Measurements from ENCODE around the gene CNNM1. TPM values are rescaled to one million over a fixed set of nuclear protein-coding genes. Genes with fewer than 3 reads are reported as not detected.

Gene CNNM1
- total RNA-seq, 1 experiment from 2014 or later: not detected

GRCh38 chr10:99366666-99367065 lies 37.5 kb downstream of the CNNM1 start:
- Histone ChIP-seq H3K36me3 (ENCODE audit: low read depth) (no peaks in the 10 kb centered on the region), H3K79me2 (ENCODE audit: low read depth) (no peaks in the 10 kb centered on the region), H4K20me1 (ENCODE audit: insufficient read depth) (no peaks in the 10 kb centered on the region), H3K27me3 (ENCODE audit: insufficient read depth, low read depth) (no peaks in the 10 kb centered on the region; the same call in 1 of the 2 replicates), H3F3A (ENCODE audit: insufficient read depth, low read depth) (no peaks in the 10 kb centered on the region), H3K4me3 (no peak overlapping the region), H2AFZ (no peak overlapping the region), H3K4me2 (no peak overlapping the region), H3K9me3 (ENCODE audit: insufficient read depth, low read depth) (no peaks in the 10 kb centered on the region), H3K4me1 (replicated peaks; ENCODE audit: insufficient read depth) (no peaks in the 10 kb centered on the region), H3K27ac (no peak overlapping the region), H3K9me2 (ENCODE audit: insufficient read depth) (no peaks in the 10 kb centered on the region)
- no TSS peak for BruUV-seq (replicated peaks)
- TF ChIP-seq CTCF (conservative IDR thresholded peaks at IDR 0.05) (no peak), EZH2 (IDR thresholded peaks at IDR 0.05; ENCODE audit: low read depth) (no peak)
- CTCF ChIA-PET: no interaction called here
- DNase-seq: no peak
- POLR2A ChIA-PET (ENCODE audit: unreplicated experiment): no interaction called here
- intact Hi-C loops (cut with micrococcal nuclease; ENCODE audit: unreplicated experiment): no loop called here

GRCh38 chr10:99368646-99369045 lies 39.5 kb downstream of the CNNM1 start:
- CTCF ChIA-PET: no interaction called here
- intact Hi-C loops (cut with micrococcal nuclease; ENCODE audit: unreplicated experiment): no loop called here
- no peaks in the 10 kb centered on the region for H3K79me2 ChIP-seq (ENCODE audit: low read depth)
- no peaks in the 10 kb centered on the region for H3K4me1 ChIP-seq (replicated peaks; ENCODE audit: insufficient read depth)
- H3K27ac ChIP-seq: no peak overlapping the region
- no peak overlapping the region for H3K4me2 ChIP-seq
- H3K9me2 ChIP-seq (ENCODE audit: insufficient read depth): no peaks in the 10 kb centered on the region
- H3K4me3 ChIP-seq: no peak overlapping the region
- no peaks in the 10 kb centered on the region for H3F3A ChIP-seq (ENCODE audit: insufficient read depth, low read depth)
- no peak for TF ChIP-seq EZH2 (IDR thresholded peaks at IDR 0.05; ENCODE audit: low read depth)
- DNase-seq: no peak
- no peak overlapping the region for H2AFZ ChIP-seq
- no TSS peak for BruUV-seq (replicated peaks)
- POLR2A ChIA-PET (ENCODE audit: unreplicated experiment): no interaction called here
- no peaks in the 10 kb centered on the region for H4K20me1 ChIP-seq (ENCODE audit: insufficient read depth)
- H3K27me3 ChIP-seq (ENCODE audit: insufficient read depth, low read depth): no peaks in the 10 kb centered on the region; the same call in 1 of the 2 replicates
- H3K9me3 ChIP-seq (ENCODE audit: insufficient read depth, low read depth): no peaks in the 10 kb centered on the region
- H3K36me3 ChIP-seq (ENCODE audit: low read depth): no peaks in the 10 kb centered on the region

GRCh38 chr10:99369126-99369525 lies 40.0 kb downstream of the CNNM1 start:
- intact Hi-C loops (cut with micrococcal nuclease; ENCODE audit: unreplicated experiment): no loop called here
- no peak for DNase-seq
- CTCF ChIA-PET: no interaction called here
- Histone ChIP-seq H3K4me2 (no peak overlapping the region), H3K79me2 (ENCODE audit: low read depth) (no peaks in the 10 kb centered on the region), H3K36me3 (ENCODE audit: low read depth) (no peaks in the 10 kb centered on the region), H4K20me1 (ENCODE audit: insufficient read depth) (no peaks in the 10 kb centered on the region), H3F3A (ENCODE audit: insufficient read depth, low read depth) (no peaks in the 10 kb centered on the region), H3K9me3 (ENCODE audit: insufficient read depth, low read depth) (no peaks in the 10 kb centered on the region), H3K27ac (no peak overlapping the region), H3K4me1 (replicated peaks; ENCODE audit: insufficient read depth) (no peaks in the 10 kb centered on the region), H2AFZ (no peak overlapping the region), H3K9me2 (ENCODE audit: insufficient read depth) (no peaks in the 10 kb centered on the region), H3K27me3 (ENCODE audit: insufficient read depth, low read depth) (no peaks in the 10 kb centered on the region; the same call in 1 of the 2 replicates), H3K4me3 (no peak overlapping the region)
- POLR2A ChIA-PET (ENCODE audit: unreplicated experiment): no interaction called here
- BruUV-seq (replicated peaks): no TSS peak
- no peak for TF ChIP-seq EZH2 (IDR thresholded peaks at IDR 0.05; ENCODE audit: low read depth)
- TF ChIP-seq CTCF (conservative IDR thresholded peaks at IDR 0.05): no peak

GRCh38 chr10:99369551-99369950 lies 40.4 kb downstream of the CNNM1 start:
- H3K27me3 ChIP-seq (ENCODE audit: insufficient read depth, low read depth): no peaks in the 10 kb centered on the region; the same call in 1 of the 2 replicates
- H3K9me2 ChIP-seq (ENCODE audit: insufficient read depth): no peaks in the 10 kb centered on the region
- no peaks in the 10 kb centered on the region for H3K9me3 ChIP-seq (ENCODE audit: insufficient read depth, low read depth)
- H2AFZ ChIP-seq: no peak overlapping the region
- BruUV-seq (replicated peaks): no TSS peak
- H3K27ac ChIP-seq: no peak overlapping the region
- no peak overlapping the region for H3K4me3 ChIP-seq
- H3K79me2 ChIP-seq (ENCODE audit: low read depth): no peaks in the 10 kb centered on the region
- no peaks in the 10 kb centered on the region for H3K36me3 ChIP-seq (ENCODE audit: low read depth)
- no peaks in the 10 kb centered on the region for H3F3A ChIP-seq (ENCODE audit: insufficient read depth, low read depth)
- no peak for TF ChIP-seq CTCF (conservative IDR thresholded peaks at IDR 0.05)
- TF ChIP-seq EZH2 (IDR thresholded peaks at IDR 0.05; ENCODE audit: low read depth): no peak
- no peak for DNase-seq
- POLR2A ChIA-PET (ENCODE audit: unreplicated experiment): no interaction called here
- no peak overlapping the region for H3K4me2 ChIP-seq
- CTCF ChIA-PET: no interaction called here
- intact Hi-C loops (cut with micrococcal nuclease; ENCODE audit: unreplicated experiment): no loop called here
- no peaks in the 10 kb centered on the region for H4K20me1 ChIP-seq (ENCODE audit: insufficient read depth)
- no peaks in the 10 kb centered on the region for H3K4me1 ChIP-seq (replicated peaks; ENCODE audit: insufficient read depth)
